Activated CD8-positive, alpha-beta T cell treated with anti-CD3 and anti-CD28 coated beads for 36 hours (primary cell): Measurements from ENCODE around the gene TEDC1. TPM values are rescaled to one million over a fixed set of nuclear protein-coding genes. Genes with fewer than 3 reads are reported as not detected.
A peak's percentile ranks its signal among the peaks of the same experiment; 100 is the strongest.

Experiments
- ATAC-seq: fragments of 200-7000 bp; cut with Tn5 transposase; one replicate; pipeline ENCODE4 v1.10.0; 2021; ENCODE audit warnings: mild to moderate bottlenecking, moderate library complexity
- CTCF ChIA-PET: fragments of 350-600 bp; sonication (Branson Sonifier 250); formaldehyde crosslinking; loops from one replicate; lab custom pipeline; 2021; ENCODE audit warnings: antibody characterized with exemption; lab: Charles Lee
- POLR2A ChIA-PET: fragments of 350-600 bp; sonication (Branson Sonifier 250); formaldehyde crosslinking; loops from one replicate; lab custom pipeline; 2021; ENCODE audit warnings: antibody characterized with exemption; lab: Charles Lee
- DNase-seq: peaks from one replicate; pipeline ENCODE4 v3.0.0-alpha.2; 2020
- H3K27ac Mint-ChIP-seq: one replicate; pipeline ENCODE4 v1.8.0; 2021; ENCODE audit warnings: mild to moderate bottlenecking, mixed read lengths
- H3K27me3 Mint-ChIP-seq: one replicate; pipeline ENCODE4 v1.8.0; 2021; ENCODE audit warnings: mixed read lengths
- H3K36me3 Mint-ChIP-seq: one replicate; pipeline ENCODE4 v1.8.0; 2021; ENCODE audit warnings: low read depth, mixed read lengths
- H3K4me1 Mint-ChIP-seq: one replicate; pipeline ENCODE4 v1.8.0; 2021; ENCODE audit warnings: low read depth, mixed read lengths
- H3K4me3 Mint-ChIP-seq: one replicate; pipeline ENCODE4 v1.8.0; 2021; ENCODE audit warnings: mild to moderate bottlenecking, moderate library complexity, mixed read lengths
- H3K9me3 Mint-ChIP-seq: one replicate; pipeline ENCODE4 v1.8.0; 2021; ENCODE audit warnings: mixed read lengths
- intact Hi-C: fragments of 100-400 bp; cut with micrococcal nuclease; formaldehyde crosslinking; loops from one replicate; pipeline ENCODE4 v1.10.0; 2022
- total RNA-seq, 2 experiments: library from RNA; stranded (reverse); gene quantifications; one replicate each; pipeline ENCODE4 v1.2.3, GENCODE V29; 2021
- TF ChIP-seq, protein P1 (sequence below): fragments of 200-600 bp; IDR thresholded peaks from one replicate; pipeline ENCODE4 v1.8.0; 2022; ENCODE audit warnings: antibody characterized with exemption, mild to moderate bottlenecking

Gene TEDC1
- total RNA-seq, 2 experiments from 2014 or later, result 30.1 to 31.1 TPM

DNA sequence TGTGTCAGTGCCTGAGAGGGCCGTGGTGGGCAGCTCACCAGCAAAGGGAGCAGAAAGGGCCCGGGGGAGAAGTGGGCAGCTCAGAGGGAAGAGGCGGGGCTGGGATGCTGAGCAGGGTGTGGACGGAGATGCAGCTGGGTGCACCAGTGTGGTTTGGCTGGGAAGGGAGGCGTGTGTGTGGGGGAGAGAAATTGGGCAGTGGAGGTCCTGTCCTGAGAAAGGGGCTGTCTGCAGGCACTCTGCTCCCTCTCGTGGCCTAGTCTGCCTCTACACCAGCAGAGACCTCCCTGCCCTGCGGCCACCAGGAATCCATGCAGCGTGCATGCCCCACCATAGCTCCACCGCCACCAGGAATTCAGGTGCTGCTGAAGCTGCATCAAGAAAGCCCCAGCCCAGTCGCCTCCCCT lies 41.7 kb downstream of the TEDC1 start:
- TF ChIP-seq, protein P1, sequence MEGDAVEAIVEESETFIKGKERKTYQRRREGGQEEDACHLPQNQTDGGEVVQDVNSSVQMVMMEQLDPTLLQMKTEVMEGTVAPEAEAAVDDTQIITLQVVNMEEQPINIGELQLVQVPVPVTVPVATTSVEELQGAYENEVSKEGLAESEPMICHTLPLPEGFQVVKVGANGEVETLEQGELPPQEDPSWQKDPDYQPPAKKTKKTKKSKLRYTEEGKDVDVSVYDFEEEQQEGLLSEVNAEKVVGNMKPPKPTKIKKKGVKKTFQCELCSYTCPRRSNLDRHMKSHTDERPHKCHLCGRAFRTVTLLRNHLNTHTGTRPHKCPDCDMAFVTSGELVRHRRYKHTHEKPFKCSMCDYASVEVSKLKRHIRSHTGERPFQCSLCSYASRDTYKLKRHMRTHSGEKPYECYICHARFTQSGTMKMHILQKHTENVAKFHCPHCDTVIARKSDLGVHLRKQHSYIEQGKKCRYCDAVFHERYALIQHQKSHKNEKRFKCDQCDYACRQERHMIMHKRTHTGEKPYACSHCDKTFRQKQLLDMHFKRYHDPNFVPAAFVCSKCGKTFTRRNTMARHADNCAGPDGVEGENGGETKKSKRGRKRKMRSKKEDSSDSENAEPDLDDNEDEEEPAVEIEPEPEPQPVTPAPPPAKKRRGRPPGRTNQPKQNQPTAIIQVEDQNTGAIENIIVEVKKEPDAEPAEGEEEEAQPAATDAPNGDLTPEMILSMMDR, result peak; percentile 24
- intact Hi-C loops, result no loop called here
- Mint-ChIP-seq H3K4me3 (no peak overlapping the region), H3K27ac (no peak overlapping the region), H3K27me3 (peaks cover 2% of the 10 kb centered on the region), H3K4me1 (peaks cover 11% of the 10 kb centered on the region), H3K9me3 (no peaks in the 10 kb centered on the region), H3K36me3 (peaks cover 6% of the 10 kb centered on the region)
- DNase-seq, result peak; percentile 43
- CTCF ChIA-PET, result interaction anchor here (0.9 to 1.9 kb wide), 7 partner anchors 10 to 257 kb away, joined by 3 to 9 read pairs (median 3); no protein-coding TSS in a partner anchor
- ATAC-seq, result no peak
- POLR2A ChIA-PET, result interaction anchor here (1.4 kb wide), 1 partner anchor 43 kb away, joined by 3 read pairs; no protein-coding TSS in a partner anchor

GRCh38 chr14:105533391-105533790 lies 42.3 kb downstream of the TEDC1 start:
- no peak overlapping the region for H3K4me3 Mint-ChIP-seq
- intact Hi-C loops, result no loop called here
- peaks cover 9% of the 10 kb centered on the region for H3K4me1 Mint-ChIP-seq
- CTCF ChIA-PET, result interaction anchor here (0.8 to 1.9 kb wide), 6 partner anchors 9 to 258 kb away, joined by 3 to 9 read pairs (median 4); no protein-coding TSS in a partner anchor
- DNase-seq, result no peak
- H3K9me3 Mint-ChIP-seq, result no peaks in the 10 kb centered on the region
- H3K27me3 Mint-ChIP-seq, result peaks cover 4% of the 10 kb centered on the region
- no peak for ATAC-seq
- no peak overlapping the region for H3K27ac Mint-ChIP-seq
- POLR2A ChIA-PET, result interaction anchor here (1.4 kb wide), 1 partner anchor 44 kb away, joined by 3 read pairs; no protein-coding TSS in a partner anchor
- H3K36me3 Mint-ChIP-seq, result peaks cover 4% of the 10 kb centered on the region
- TF ChIP-seq, protein P1, result no peak

- Mint-ChIP-seq H3K36me3 (peaks cover 2% of the 10 kb centered on the region), H3K27me3 (peaks cover 8% of the 10 kb centered on the region), H3K9me3 (no peaks in the 10 kb centered on the region), H3K27ac (no peak overlapping the region), H3K4me3 (no peak overlapping the region), H3K4me1 (peaks cover 9% of the 10 kb centered on the region)
- TF ChIP-seq, protein P1, result no peak
- no peak for ATAC-seq
- ChIA-PET POLR2A (interaction anchor here (1.4 kb wide), 1 partner anchor 45 kb away, joined by 3 read pairs; no protein-coding TSS in a partner anchor), CTCF (interaction anchor here (0.8 to 1.9 kb wide), 4 partner anchors 14 to 163 kb away, joined by 3 to 9 read pairs (median 6); no protein-coding TSS in a partner anchor)
- DNase-seq, result no peak
- intact Hi-C loops, result no loop called here
Observed at GRCh38 chr14:105533811-105534498, 42.9 kb downstream of the TEDC1 start.

- no peak overlapping the region for H3K4me3 Mint-ChIP-seq
- H3K9me3 Mint-ChIP-seq, result no peaks in the 10 kb centered on the region
- TF ChIP-seq, protein P1, result no peak
- peaks cover 9% of the 10 kb centered on the region for H3K4me1 Mint-ChIP-seq
- no peak for ATAC-seq
- H3K36me3 Mint-ChIP-seq, result peaks cover 2% of the 10 kb centered on the region
- CTCF ChIA-PET, result no interaction called here
- peaks cover 8% of the 10 kb centered on the region for H3K27me3 Mint-ChIP-seq
- no peak for DNase-seq
- no peak overlapping the region for H3K27ac Mint-ChIP-seq
- POLR2A ChIA-PET, result no interaction called here
- intact Hi-C loops, result no loop called here
Observed at GRCh38 chr14:105534586-105534985, 43.5 kb downstream of the TEDC1 start.

DNA sequence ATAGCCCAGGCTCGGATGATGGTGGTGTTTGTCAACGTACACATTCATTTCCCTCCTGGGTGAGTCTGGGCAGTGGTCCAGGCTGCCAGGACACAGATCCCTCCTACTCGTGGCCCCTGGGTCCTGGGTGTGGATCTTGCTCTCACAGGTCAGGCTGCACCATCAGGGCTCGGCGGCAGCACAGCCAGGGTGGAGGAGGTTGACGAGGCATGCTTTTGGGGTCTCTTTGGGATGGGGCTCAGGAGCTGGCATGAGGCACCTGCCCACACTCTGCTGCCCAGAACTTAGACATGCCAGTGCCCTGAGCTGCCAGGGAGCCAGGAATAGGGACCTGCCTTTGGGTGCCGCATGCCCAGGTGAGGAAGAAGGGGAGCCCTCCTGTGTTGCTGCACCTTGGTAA lies 45.0 kb downstream of the TEDC1 start:
- Mint-ChIP-seq H3K27me3 (peaks cover 8% of the 10 kb centered on the region), H3K27ac (no peak overlapping the region), H3K4me3 (no peak overlapping the region), H3K36me3 (no peaks in the 10 kb centered on the region), H3K9me3 (no peaks in the 10 kb centered on the region), H3K4me1 (peaks cover 7% of the 10 kb centered on the region)
- ATAC-seq (no peak), DNase-seq (no peak)
- intact Hi-C loops, result no loop called here
- TF ChIP-seq, protein P1, result no peak
- POLR2A ChIA-PET, result no interaction called here
- CTCF ChIA-PET, result no interaction called here
